GM12891 (cell line): ENCODE data around the gene USP17L15.
"Not testable (repeated sequence)": the region's sequence is repeated elsewhere in the genome, so short reads cannot be mapped to it uniquely, and the experiment has no call there.

ENCODE experiments used
- PAX5 ChIP-seq: IDR thresholded peaks from 2 replicates; pipeline ENCODE4 v1.6.1; 2011; ENCODE audit warnings: low read length, moderate library complexity, mild to moderate bottlenecking; ENCODE audit not compliant: insufficient read depth, severe bottlenecking
- POLR2A ChIP-seq: IDR thresholded peaks from 2 replicates; pipeline ENCODE4 v1.6.1; 2011; ENCODE audit warnings: low read depth, low read length, control low read depth
- POLR2AphosphoS5 ChIP-seq: IDR thresholded peaks from 2 replicates; pipeline ENCODE4 v1.6.1; 2011; ENCODE audit warnings: low read depth, low read length, control low read depth
- TAF1 ChIP-seq: IDR thresholded peaks from 2 replicates; pipeline ENCODE4 v1.6.1; 2011; ENCODE audit warnings: low read depth, low read length, control low read depth

DNA sequence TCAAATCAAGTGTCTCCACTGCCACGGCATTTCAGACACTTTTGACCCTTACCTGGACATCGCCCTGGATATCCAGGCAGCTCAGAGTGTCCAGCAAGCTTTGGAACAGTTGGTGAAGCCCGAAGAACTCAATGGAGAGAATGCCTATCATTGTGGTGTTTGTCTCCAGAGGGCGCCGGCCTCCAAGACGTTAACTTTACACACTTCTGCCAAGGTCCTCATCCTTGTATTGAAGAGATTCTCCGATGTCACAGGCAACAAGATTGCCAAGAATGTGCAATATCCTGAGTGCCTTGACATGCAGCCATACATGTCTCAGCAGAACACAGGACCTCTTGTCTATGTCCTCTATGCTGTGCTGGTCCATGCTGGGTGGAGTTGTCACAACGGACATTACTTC lies 3.9 kb upstream of the USP17L15 start:
- not testable (repeated sequence) for TF ChIP-seq POLR2AphosphoS5, POLR2A, PAX5, TAF1
